Measurements from ENCODE around the gene C9.

DNA sequence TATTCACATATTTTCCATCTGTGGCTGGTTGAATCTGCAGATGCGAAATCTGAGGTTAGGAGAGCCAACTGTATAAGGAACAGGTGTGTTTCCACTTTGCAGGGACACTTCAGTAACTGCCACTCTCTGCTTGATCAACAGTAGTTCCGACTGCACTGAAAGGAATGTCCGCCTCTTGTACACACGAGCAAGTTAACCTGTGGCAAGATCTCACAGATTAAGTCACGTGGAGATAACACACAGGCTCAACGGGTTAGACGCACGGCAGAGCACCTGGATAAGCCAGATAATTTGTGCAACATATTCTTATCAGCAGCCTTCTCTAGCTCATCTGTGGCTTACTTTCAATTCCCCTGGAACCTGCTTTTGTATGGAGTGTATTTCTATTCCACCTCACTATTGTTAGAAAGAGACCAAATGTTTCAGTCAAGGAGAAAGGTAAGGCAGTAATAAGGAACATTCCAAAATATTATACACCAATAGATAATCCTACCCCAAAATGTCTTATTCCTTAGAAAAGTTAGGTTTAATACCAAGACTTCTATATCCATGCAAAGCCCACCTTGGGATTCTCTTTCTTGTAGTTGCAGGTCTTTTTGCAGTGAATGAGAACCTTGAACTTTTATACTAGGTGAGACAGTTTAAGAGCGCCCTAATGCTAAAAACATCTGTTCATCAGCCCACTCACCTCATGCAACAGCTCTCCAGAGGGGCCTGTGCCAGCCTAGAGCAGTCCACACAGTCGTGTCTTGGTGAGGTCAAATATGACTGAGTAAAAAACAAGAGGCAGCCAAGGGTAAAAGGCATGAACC lies 6.5 kb upstream of the C9 start:
- no peak for TF ChIP-seq EP300 (IDR thresholded peaks at IDR 0.05)
- no peak for TF ChIP-seq POLR2A (IDR thresholded peaks at IDR 0.05; ENCODE audit: low read length)
- no peak for TF ChIP-seq KDM5A (IDR thresholded peaks at IDR 0.05)
- no peak for TF ChIP-seq HOXA7 (CRISPR knock-in tag; IDR thresholded peaks at IDR 0.05)
- no peak for TF ChIP-seq MYC (IDR thresholded peaks at IDR 0.05; ENCODE audit: borderline replicate concordance, low read length)

Data from A549 (cell line).